ENCODE measurements around the gene BTN3A1. TPM values are rescaled to one million over a fixed set of nuclear protein-coding genes. Genes with fewer than 3 reads are reported as not detected.
"Not testable (repeated sequence)": the region's sequence is repeated elsewhere in the genome, so short reads cannot be mapped to it uniquely, and the experiment has no call there.

BTN3A1 gene
- total and polyA plus RNA-seq, 2 of the 8 experiments (the other 6 are each of a cell fraction or from before 2014, with no cell fraction given) = 4.7 to 5.6 TPM

DNA sequence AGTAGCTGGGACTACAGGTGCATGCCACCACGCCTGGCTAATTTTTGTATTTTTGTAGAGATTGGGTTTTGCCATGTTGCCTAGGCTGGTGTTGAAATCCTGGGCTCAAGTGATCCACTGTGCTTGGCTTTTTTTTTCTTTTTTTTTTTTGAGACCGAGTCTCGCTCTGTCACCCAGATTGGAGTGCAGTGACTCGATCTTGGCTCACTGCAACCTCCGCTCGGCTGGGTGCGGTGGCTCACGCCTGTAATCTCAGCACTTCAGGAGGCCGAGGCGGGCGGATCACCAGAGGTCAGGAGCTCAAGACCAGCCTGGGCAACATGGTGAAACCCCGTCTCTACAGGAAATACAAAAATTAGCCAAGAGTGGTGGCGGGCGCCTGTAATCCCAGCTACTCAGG, 44.5 kb upstream of the BTN3A1 start:
- not testable (repeated sequence) for H3K79me2 ChIP-seq (ENCODE audit: control insufficient read depth in 1 of 2, insufficient read depth in 2 of 2, low read length in 2 of 2); H2AK5ac ChIP-seq (ENCODE audit: low read depth, low read length); H3K23me2 ChIP-seq (ENCODE audit: low read depth, low read length); H3K79me1 ChIP-seq (ENCODE audit: low read depth, low read length); H2BK120ac ChIP-seq (replicated peaks; ENCODE audit: low read depth, low read length); H3K56ac ChIP-seq (replicated peaks; ENCODE audit: insufficient read length, low read depth, low read length); FAIRE-seq; H4K8ac ChIP-seq (ENCODE audit: extremely low read depth, insufficient read depth, low read length); H2BK20ac ChIP-seq (ENCODE audit: low read length); H3K27ac ChIP-seq (ENCODE audit: low read depth, low read length); H4K5ac ChIP-seq (ENCODE audit: insufficient read length, low read depth, low read length); H3K4me1 ChIP-seq (replicated peaks in 1 of 4; ENCODE audit: control insufficient read depth in 3 of 4, insufficient read depth in 4 of 4, low read length in 3 of 4); H3K9ac ChIP-seq (replicated peaks in 1 of 4; ENCODE audit: extremely low read depth in 1 of 4, low read depth in 3 of 4, low read length in 3 of 4); H2BK5ac ChIP-seq (ENCODE audit: low read depth, low read length); H3K36me3 ChIP-seq (ENCODE audit: control insufficient read depth in 2 of 4, insufficient read depth in 4 of 4, low read length in 3 of 4); H4K20me1 ChIP-seq (replicated peaks in 1 of 2; ENCODE audit: control insufficient read depth in 1 of 2, insufficient read depth in 2 of 2, low read length in 2 of 2); H2AFZ ChIP-seq (ENCODE audit: low read length); H3K4ac ChIP-seq (replicated peaks; ENCODE audit: insufficient read length, low read depth, low read length); H3K14ac ChIP-seq (ENCODE audit: insufficient read length); H3K4me2 ChIP-seq (ENCODE audit: insufficient read depth in 1 of 2, low read depth in 2 of 2, low read length in 2 of 2); H4K91ac ChIP-seq (replicated peaks; ENCODE audit: insufficient read length, low read length); DNase-seq (ENCODE audit: low read depth in 1 of 2, low spot score in 2 of 2); H3K4me3 ChIP-seq (ENCODE audit: extremely low read depth in 1 of 4, insufficient read depth in 2 of 4, low read depth in 3 of 4, low read length in 4 of 4); H3K27me3 ChIP-seq (replicated peaks in 1 of 4; ENCODE audit: control insufficient read depth in 3 of 4, extremely low read depth in 1 of 4, insufficient read depth in 3 of 4, low read length in 3 of 4); H3K9me3 ChIP-seq (ENCODE audit: insufficient read depth in 2 of 2, low read depth in 1 of 2, low read length in 1 of 2); H3K23ac ChIP-seq (ENCODE audit: insufficient read length); H2BK15ac ChIP-seq (ENCODE audit: low read length); H3K18ac ChIP-seq (ENCODE audit: extremely low read depth, low read length); H2BK12ac ChIP-seq (ENCODE audit: low read depth, low read length)
- 87% methylated on average over 11 of the region's 14 CpGs; no CpG with 5 or more reads in 1 of the 2 experiments for whole genome bisulfite sequencing, 2 experiments (ENCODE audit: extremely low coverage in 1 of 2, insufficient coverage in 1 of 2, insufficient read length in 1 of 2, insufficient replicate concordance in 2 of 2, low coverage in 1 of 2, low lambda C conversion rate in 2 of 2, missing lambda C conversion rate in 1 of 2)
- POLR2A ChIA-PET (ENCODE audit: partially characterized antibody) = interaction anchor here (0.6 to 1.2 kb wide), 4 partner anchors 9 to 158 kb away, joined by 3 to 5 read pairs (median 3); no protein-coding TSS in a partner anchor
- CTCF ChIA-PET (ENCODE audit: partially characterized antibody) = interaction anchor here (1.5 kb wide), 1 partner anchor 16 kb away, joined by 6 read pairs; no protein-coding TSS in a partner anchor

Data from H1 (cell line).